PFSK-1 (cell line): ENCODE measurements around the gene RABIF.

Source experiments
- FOXP2 ChIP-seq: optimal IDR thresholded peaks from 2 replicates; pipeline ENCODE3; 2011; ENCODE audit warnings: borderline replicate concordance, control low read depth, inconsistent platforms; ENCODE audit not compliant: insufficient read depth; ENCODE audit errors: extremely low read length, extremely low read depth
- POLR2AphosphoS5 ChIP-seq: IDR thresholded peaks from 2 replicates; pipeline ENCODE4 v1.6.1; 2012; ENCODE audit warnings: low read depth, mild to moderate bottlenecking, control low read depth, low read length, moderate library complexity
- REST ChIP-seq, 2 experiments: IDR thresholded peaks; 2 replicates each; pipeline versions ENCODE4 v1.6.1 to v1.8.0; 2011 to 2012; ENCODE audit warnings: low read depth in 2 of 2, low read length in 2 of 2, control low read depth in 1 of 2, inconsistent platforms in 1 of 2, mild to moderate bottlenecking in 1 of 2, moderate library complexity in 1 of 2; ENCODE audit not compliant: insufficient read depth in 1 of 2
- SIN3A ChIP-seq: IDR thresholded peaks from 2 replicates; pipeline ENCODE4 v1.6.1; 2012; ENCODE audit warnings: mild to moderate bottlenecking, low read length, moderate library complexity, borderline replicate concordance; ENCODE audit not compliant: insufficient read depth
- TAF1 ChIP-seq: IDR thresholded peaks from 2 replicates; pipeline ENCODE4 v1.6.1; 2012; ENCODE audit warnings: low read length, control low read depth, borderline replicate concordance; ENCODE audit not compliant: insufficient read depth

Gene RABIF

GRCh38 chr1:202852163-202852904 is 36.6 kb downstream of the RABIF start:
- TF ChIP-seq POLR2AphosphoS5 = no peak
- no peak for TF ChIP-seq FOXP2
- no peak for TF ChIP-seq SIN3A
- TF ChIP-seq TAF1 = no peak
- no peak for TF ChIP-seq REST (IDR thresholded peaks at IDR 0.05; ENCODE audit: insufficient read depth in 1 of 2, low read depth in 2 of 2, low read length in 2 of 2)

GRCh38 chr1:202850593-202851362 is 38.2 kb downstream of the RABIF start:
- TF ChIP-seq POLR2AphosphoS5 (no peak), SIN3A (no peak), FOXP2 (no peak), REST (IDR thresholded peaks at IDR 0.05; ENCODE audit: insufficient read depth in 1 of 2, low read depth in 2 of 2, low read length in 2 of 2) (no peak), TAF1 (no peak)

- TF ChIP-seq POLR2AphosphoS5 (no peak), FOXP2 (no peak)
Measured at GRCh38 chr1:202848191-202848542, 40.8 kb downstream of the RABIF start.

GRCh38 chr1:202844935-202845334 is 44.0 kb downstream of the RABIF start:
- no peak for TF ChIP-seq REST (IDR thresholded peaks at IDR 0.05; ENCODE audit: insufficient read depth in 1 of 2, low read depth in 2 of 2, low read length in 2 of 2)

GRCh38 chr1:202844259-202844658 is 44.7 kb downstream of the RABIF start:
- TF ChIP-seq TAF1 = no peak
- TF ChIP-seq SIN3A = no peak
- no peak for TF ChIP-seq REST (IDR thresholded peaks at IDR 0.05; ENCODE audit: insufficient read depth in 1 of 2, low read depth in 2 of 2, low read length in 2 of 2)
